NCI-H1105 (cell line): ENCODE data around the gene QSOX2.
"Not testable (repeated sequence)": the region's sequence is repeated elsewhere in the genome, so short reads cannot be mapped to it uniquely, and the experiment has no call there.

Experiments used
- DNase-seq: peaks from one replicate; lab custom pipeline; 2025; lab: John Stamatoyannopoulos, UW

Gene QSOX2

DNA sequence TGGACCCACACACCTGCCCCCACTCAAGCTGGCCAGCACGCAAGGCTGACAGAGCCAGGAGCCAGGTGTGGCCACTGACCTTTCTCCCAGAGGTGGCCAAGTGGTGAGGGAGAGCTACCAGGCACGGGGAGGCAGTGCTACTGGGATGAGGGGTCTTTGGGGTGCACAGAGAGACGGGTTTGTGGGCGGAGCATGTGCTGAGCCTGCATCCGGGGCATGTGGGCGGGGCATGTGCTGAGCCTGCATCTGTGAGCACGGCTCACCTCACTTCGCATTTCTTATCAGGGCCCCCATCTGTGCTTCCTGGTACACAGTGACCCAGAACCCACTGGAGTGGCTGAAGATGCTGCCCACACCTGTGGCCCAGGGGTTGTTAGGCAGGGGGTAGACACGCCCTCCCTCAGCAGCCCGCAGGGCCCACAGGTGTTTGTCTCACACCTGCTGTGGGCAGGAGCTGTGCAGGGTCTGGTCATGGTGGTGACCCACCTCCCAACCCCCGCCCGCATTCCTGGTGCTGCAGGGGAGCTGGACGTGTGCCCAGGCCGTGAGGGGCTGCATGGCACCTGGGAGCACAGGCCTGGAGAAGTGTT, 36.8 kb upstream of the QSOX2 start:
- DNase-seq: no peak

DNA sequence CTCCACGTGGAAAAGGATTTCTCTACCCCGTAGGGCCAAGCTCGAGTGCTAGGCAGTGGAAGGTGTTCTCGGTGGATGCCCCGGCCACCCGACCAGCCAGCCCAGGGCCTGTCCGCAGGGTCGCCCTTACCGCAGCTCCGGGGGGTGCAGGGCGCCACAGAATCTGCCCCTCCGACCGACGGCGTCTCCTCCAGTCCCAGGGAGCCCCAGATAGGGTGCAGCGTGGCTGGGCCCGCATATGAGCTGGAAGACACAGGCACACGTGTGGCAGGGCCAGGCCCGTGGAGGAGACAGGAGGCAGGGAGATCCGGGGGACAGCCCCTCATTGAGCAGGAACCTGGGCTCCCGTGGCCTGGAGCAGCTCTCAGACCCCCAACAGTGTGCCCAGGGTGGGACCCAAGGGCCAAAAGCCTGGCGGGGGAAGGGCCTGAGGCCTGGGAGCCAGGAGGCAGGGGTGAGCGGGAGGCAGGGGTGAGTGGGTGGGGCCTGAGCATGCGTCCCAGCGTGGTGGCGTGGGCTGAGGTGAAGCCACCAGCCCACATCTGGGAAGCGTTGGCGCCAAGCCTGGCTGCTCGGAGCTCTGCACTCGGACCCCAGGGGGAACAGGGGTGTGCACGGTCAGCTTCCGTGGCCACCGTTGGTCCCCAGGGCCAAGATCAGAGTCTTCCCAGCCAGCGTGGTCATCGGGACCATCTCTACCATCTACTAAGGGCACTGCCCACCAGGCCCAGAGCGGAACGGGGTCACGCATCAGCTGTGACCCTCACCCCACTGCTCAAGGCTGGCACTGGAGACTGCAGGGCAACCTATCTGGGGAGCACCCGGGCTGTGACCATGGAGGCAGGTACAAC, 36.0 kb upstream of the QSOX2 start:
- DNase-seq: no peak

DNA sequence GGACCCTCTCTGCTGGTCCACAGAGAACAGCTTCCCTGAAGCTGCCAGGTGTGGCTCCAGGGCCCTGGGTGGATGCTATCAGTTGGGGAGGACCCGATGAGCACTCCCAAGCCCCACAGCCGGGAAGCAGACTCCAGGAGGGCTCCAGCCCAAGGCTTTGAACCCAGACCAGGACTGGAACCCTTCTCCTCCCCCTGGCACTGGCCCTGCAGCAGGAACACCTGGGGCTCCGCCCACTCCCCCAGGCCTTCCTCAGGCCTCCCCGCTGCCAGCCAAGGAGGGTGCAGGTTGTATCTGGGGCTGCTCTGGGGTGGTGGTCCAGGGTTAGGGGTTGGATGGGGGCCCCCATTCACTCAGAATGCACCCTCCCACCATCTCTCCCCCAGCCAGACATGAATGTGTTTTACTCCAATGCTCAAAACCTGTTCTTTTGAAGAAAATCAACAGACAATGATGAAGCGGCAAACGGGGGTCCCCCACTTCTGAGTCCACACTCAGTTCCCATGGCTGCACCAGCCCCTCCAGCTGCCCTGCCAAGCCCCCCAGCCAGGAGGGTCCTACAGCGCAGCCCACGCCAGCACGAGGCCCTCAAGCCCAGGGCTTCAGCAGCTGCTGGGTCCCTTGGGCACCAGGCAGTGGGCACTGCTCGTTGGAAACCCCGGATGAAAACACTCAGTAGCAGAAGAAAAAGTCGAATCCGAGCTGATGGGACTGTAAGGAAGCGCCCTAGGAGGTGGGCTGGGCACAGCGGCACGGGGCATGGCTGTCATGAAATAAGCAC, 35.1 kb upstream of the QSOX2 start:
- no peak for DNase-seq

DNA sequence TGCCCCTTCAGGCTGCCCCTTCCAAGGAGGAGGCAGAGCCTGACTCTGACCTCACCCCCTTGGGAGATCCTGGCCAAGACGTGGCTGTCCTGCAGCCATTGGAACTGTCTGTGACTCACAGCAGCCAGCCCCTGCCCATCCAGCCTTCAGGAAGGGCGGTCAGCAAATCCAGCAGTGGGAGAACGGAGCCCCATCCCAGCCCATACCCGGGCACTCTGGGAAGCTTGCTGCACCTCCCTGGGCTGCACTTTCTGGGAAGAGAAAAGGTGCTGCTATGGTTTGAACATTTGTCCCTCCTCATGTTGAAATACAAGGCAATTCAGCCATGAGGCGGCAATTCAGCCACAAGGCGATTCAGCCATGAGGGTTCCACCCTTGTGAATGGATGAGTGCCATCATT, 33.9 kb upstream of the QSOX2 start:
- DNase-seq: no peak

DNA sequence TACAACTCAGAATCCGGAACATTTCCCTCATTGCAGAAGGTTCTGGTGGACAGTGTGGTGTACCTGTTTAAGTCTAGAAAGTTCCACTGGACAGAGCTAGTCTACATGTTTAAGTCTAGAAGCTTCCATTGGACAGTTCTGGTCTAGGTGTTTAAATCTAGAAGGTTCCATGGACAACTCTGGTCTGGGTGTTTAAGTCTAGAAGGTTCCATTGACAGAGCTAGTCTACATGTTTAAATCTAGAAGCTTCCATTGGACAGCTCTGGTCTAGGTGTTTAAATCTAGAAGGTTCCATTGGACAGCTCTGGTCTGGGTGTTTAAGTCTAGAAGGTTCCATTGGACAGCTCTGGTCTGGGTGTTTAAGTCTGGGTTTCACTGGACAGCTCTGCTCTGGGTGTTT, 33.3 kb upstream of the QSOX2 start:
- DNase-seq: no peak

DNA sequence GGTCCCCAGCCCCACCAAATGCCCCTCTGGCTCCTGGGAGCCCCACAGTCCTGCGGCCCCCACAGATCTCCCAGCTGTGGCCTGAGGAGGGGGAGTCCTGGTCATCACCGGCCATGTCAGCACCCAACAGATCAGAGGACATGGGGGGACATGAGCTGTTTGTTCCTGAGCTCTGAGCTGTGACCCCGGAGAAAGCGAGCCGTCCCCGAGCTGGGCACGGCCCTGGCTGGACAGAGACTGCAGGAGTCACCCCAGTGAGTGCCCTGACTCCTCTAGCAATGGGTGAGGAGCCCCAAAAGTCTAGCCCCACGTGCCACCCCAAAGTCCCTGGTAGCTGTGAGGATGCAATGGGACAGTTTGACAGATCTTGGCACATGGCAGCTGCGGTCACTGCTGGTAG, 32.6 kb upstream of the QSOX2 start:
- no peak for DNase-seq

DNA sequence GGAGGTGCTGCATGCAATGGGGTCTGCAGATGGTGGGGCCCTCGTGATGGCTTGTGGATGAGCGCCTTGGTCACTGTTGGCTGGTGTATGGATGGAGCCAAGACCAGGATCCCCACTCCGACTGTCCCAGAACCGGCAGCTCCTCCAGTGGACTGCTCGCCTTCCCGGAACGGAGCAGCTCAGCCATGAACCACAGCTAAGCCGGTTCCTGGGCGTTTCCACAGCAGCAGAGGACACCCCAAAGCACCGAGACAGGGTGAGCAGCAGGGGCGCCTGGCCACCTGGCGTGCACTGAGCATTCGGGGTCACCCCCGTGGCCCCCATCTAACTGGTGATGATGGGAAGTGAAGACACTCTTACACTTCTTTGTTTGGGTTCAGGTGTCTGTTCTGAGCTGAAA, 32.1 kb upstream of the QSOX2 start:
- no peak for DNase-seq

DNA sequence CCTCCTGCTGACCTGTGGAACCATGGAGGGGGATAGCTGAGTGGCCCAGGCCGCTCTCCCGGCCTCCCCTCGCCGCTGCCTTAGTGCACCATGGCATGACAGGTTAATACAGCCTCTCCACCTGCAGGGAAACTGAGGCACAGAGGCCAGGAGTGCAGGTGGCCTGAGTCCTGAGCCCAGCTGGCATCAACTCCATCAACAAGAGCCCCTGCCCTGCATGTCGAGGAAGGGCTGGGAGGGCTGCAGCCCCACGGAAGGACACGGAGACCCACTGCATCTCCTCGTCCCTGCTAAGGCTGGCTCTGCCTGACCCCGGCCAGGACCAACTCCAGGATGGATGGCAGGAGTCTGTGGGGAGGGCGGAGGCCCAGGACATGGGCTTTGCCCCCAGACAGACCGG, 31.1 kb upstream of the QSOX2 start:
- DNase-seq: no peak

DNA sequence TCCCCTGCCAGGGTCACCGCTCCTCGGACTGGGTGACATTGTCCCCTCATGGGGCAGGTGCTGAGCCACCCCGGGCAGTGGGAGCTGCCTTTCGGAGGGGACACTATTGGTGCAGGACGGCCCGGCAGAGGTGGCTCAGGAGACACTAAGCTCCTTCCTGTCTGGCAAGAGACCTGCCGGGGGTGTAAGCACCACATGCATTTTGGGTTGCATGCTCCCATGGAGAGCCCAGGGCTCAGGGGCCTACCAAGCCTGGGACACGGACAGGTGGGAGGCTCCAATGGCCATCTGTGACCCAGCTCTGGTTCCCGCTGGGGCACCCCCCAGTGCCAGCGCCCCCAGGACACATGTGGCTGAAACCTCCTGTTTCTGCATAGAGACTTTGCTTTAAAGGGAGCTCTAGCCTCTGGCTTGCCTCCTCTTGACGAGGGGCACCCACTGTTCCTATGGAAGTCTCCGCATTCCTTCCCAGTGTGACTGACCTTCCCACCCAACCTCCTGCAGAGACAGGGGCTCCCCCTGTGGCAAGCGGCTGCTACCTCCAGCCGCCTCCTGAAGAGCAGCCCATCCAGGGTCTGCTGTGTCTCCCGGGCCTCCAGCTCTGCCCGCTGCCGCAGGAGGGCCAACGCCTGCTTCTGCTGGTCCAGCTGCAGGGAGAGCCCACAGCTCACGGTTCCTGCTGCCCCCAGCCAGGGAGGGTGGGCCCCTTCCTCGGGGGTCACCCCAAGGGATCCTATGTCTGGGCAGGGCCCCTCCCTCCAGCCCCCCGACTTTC, 30.2 kb upstream of the QSOX2 start:
- no peak for DNase-seq

DNA sequence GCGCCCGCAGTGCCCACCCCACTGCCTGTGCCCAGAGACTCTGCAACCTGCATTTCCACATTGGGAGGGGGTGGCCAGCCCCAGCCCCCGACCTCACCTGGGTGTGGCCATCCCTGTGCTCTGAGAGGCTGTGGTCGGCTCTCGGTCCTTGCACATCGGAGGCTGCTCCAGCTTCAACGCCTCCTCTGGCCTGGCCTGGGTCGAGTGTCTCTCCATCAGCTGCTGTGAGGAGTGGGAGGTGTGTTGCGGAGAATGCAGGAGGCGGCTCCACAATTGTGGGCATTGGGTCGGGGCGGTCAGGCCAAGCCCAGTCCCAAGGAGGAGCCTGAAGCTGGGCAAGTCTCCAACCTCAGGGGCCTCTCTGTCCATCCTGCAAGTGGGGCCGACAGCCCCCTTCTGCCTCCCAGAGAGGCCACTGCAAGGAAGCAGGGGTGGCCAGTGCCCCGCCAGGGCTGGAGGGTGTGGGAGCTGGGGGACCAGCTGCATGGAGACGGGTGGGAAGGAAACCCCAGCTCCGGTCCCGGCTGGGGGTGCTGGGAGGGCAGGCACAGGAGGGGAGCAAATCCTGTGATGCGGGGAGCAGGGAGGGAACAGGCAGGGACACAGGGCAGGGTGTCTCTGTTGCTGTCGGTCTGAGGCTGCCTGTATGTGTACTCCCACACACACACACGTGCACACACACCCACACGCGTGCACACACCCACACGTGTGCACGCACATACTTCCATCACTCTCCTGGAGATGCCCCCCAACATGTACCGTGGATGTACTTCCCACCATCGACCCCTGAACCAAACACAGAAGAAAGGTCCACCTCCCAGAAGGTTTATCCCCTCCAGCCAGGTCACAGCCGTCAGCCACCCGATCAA, 29.4 kb upstream of the QSOX2 start:
- DNase-seq: no peak

DNA sequence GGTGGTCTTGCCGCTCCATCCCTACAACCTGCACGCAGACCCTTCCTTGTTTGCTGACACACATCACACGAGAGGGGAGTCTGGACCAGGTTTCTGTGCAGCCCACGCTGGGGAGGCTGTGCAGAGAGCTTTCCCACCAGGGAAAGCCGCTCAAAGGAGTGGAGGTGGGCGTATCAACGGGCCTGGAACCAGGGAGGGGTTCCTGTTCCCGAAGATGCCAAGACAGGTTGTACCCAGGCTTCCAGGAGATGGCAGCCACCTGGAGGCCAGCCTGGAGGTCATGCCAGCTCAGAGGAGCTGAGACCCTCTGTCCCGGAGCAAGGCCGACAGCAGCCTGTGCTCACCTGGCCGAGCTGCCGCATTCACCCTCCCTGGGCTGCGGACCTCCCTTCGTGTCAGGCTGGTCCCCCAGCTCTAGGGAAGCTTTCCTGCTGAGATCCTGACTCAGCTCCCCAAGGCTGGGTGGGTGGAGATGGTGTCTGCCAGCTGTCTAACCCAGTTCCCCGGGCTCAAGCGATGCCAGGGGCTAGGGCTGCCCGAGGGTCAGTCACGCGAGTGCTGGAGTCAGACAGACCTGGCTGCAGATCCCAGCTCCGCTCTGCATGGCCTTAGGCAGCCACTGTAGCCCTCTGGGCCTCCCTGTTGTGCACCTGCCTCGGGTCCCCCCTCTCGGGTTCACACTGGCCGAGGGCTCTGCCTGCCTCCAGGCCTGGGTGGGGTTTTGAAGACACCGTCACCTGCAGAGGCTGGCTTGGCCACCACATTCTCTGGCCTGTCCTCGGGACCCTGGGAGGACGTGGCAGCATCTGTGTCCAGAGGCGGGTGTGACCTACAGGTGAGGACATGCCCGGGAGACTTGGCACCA, 28.5 kb upstream of the QSOX2 start:
- DNase-seq: no peak

DNA sequence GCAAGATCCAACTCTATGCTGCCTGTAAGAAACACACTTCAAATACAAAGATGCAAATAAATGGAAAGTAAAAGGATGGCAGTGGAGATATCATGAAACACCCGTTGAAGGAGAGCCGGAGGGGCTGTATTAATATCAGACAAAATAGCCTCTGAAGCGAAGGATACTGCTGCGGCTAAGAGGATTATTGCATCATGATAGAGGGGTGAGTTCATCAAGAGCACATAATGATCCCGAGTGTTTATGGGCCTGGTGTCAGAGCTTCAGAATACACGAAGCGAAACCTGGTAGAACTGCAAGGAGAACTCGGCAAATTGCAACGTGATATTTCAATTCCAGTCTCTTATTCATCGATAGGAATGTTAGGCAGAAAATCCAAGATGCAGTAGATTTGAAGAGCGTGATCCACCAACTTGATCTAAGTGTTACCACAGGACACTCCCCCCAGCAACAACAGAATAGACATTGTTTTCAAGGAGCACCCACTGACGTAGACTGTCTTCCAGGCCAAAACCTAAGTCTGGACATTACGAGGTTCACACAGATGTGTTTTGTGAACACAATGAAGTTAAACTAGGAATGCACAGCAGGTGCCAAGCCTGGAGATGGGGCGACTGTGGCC, 27.7 kb upstream of the QSOX2 start:
- no peak for DNase-seq

DNA sequence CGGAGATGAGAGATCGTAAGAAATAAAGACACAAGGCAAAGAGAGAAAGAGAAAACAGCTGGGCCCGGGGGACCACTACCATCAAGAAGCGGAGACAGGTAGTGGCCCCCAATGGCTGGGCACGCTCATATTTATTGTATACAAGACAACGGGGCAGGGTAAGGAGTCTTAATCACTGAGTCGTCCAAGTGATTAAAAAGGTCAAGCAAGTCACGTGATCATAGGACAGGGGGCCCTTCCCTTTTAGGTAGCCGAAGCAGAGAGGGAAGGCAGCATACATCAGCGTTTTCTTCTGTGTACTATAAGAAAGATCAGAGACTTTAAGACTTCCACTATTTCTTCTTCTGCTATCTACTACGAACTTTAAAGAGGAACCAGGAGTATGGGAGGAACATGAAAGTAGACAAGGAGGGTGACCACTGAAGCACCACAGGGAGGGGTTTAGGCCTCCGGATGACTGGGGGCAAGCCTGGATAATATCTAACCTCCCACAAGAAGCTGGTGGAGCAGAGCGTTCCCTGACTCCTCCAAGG, 24.6 kb upstream of the QSOX2 start:
- DNase-seq: no peak

DNA sequence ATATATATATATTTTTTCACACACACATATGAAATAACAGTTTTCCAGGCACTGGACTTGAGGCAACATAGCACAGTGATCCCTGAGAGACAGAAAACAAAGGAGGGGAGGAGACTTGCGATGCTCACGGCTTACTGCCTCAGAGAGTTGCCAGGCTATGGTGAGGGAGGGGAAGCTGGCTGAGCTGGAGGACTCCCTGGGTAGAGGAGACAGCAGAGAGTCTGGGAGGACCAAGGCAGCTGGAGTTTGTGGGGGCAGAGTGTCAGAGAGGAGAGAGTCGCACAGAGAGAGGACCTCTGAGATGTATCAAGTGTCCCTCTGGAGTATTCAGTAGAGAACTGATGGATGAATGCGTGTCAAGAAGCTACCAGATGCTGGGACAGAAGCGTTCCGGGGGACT, 23.1 kb upstream of the QSOX2 start:
- DNase-seq: no peak

DNA sequence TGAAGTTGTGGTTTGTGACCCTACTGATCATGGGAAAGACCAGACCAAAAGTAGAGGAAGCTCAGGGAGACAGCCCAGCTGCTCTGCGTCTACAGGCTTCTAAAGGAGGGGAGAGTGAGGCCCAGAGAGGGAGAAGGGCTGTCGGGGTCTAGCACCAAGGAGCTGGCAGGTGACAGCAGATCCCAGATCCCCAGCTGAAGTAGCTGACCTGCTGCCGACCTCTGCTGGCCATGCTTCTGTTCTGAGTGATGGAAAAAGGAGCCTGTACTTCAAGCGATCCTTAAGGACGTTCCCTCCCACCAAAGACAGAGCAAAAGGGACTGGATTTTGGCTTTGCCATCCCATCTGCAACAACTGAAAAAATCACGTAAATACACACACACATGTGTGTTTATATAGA, 22.7 kb upstream of the QSOX2 start:
- DNase-seq: no peak

DNA sequence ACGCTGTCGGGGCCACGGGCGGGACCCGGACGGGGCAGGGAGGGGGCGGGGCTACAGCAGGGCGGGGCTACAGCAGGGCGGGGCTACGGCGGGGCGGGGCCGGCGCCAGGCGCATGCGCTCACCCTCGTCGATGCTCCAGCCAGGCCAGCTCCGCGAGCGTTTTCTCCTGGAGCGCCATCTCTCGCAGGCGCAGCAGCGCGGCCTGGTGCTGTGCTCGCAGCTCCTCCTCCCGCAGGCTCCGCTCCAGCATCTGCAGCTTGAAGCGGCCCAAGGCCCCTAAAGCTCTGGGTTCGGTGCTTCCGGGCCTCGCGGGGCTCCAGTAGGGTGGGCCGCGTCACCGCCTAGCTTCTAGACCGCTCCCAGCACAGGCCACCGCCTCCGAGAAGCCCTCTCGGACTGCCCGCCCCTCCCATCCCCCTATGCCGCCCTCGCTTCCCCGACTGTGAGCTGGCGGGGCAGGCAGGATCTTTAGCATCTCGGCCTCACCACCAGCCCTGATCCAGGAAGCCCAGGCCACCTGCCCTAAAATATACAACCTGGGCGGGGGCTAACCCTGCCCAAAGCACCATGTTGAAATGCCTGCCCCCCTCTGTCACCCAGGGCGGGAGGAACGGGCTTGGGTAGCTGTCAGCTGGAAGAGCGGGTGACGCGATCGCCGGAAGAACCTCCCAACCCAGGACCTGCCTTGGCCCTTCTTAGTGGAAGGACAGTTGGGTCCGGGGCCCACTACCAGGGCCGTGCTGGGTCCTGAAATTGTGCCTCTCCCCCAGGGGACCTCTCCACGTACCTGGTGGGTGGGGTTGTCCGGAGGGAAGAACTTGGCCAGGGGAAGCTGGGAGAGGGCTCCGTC, 21.9 kb upstream of the QSOX2 start:
- no peak for DNase-seq

DNA sequence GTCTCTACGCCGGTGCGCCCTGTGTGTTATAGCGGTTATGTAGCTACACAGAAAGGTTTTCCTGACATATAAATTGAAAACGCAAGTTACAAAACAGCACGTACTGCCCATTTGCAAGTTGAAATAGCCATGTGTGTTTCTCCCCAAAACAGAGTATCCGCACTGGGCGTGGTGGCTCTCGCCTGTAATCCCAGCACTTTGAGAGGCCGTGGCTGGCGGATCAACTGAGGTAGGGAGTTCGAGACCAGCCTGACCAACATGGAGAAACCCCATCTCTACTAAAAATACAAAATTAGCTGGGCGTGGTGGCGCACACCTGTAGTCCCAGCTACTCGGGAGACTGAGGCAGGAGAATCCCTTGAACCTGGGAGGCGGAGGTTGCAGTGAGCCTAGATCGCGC, 21.0 kb upstream of the QSOX2 start:
- DNase-seq: not testable (repeated sequence)

DNA sequence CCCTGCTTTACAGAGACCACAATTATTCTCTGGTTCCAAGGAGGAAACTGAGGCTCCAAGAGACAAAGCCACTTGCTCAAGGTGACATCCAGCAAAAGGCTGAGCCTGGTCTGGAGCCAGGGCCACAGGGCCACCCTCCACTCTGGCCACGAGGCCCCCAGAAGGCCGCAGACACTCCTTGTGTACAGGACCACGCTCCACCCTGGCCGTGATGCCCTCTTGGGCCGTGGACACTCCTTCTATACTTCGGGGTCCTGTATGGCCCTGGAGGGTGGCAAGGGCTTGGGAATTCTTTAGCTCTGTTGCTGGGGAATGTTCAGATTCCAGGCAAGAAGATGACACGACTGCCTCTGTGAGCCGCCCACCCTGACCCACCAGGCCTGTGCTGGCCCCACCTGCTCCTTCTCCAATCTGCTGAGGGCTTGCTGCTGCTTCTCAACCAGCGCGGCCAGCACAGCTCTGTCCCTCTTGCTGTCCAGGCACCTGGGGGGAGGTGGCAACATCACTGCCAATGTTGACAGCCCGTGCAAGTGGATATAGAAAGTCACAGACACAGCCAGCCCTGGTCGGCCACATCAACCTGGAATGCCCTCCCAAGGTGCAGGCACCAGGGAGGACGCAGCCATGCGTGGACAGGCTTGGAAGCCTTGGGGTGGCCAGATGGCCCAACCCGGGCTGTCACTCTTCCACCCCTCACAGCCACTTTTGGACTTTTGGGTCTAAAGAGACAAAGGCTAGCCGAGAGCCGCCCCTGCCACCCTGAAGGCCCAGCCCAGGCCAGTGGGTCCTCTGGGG, 20.1 kb upstream of the QSOX2 start:
- no peak for DNase-seq
